HFFc6 (cell line): ENCODE measurements around the gene FER. TPM values are rescaled to one million over a fixed set of nuclear protein-coding genes. Genes with fewer than 3 reads are reported as not detected.

ENCODE experiments used
- DNase-seq: peaks from one replicate; pipeline ENCODE4 v3.0.0-alpha.2; 2018
- H3K27ac Mint-ChIP-seq: 2 replicates; pipeline ENCODE4 v1.8.0; 2020; ENCODE audit warnings: mild to moderate bottlenecking, mixed read lengths
- H3K27me3 Mint-ChIP-seq: 2 replicates; pipeline ENCODE4 v1.8.0; 2021; ENCODE audit warnings: mild to moderate bottlenecking, moderate library complexity, mixed read lengths; ENCODE audit not compliant: insufficient read depth
- H3K36me3 Mint-ChIP-seq: 2 replicates; pipeline ENCODE4 v1.8.0; 2021; ENCODE audit warnings: low read depth, mixed read lengths
- H3K4me1 Mint-ChIP-seq: 2 replicates; pipeline ENCODE4 v1.8.0; 2020; ENCODE audit warnings: low read depth, mixed read lengths
- H3K4me3 Mint-ChIP-seq: 2 replicates; pipeline ENCODE4 v1.8.0; 2020; ENCODE audit warnings: mild to moderate bottlenecking, moderate library complexity, mixed read lengths
- H3K9me3 Mint-ChIP-seq: 2 replicates; pipeline ENCODE4 v1.8.0; 2020; ENCODE audit warnings: mild to moderate bottlenecking, mixed read lengths
- total RNA-seq, 6 experiments: library from RNA; stranded (reverse); fragmentation: NEBNext Ultra II Directional; extraction: Animal tissue kit (Norgen Biotek cat#: 25700); gene quantifications; 2 replicates in 1 of 6; 3 replicates in 5 of 6; pipeline ENCODE4 v1.2.3, GENCODE V29; 2021
- TF ChIP-seq, protein P1 (sequence below): fragments of 200-600 bp; sonication (generic); IDR thresholded peaks from 2 replicates; pipeline ENCODE4 v1.5.0; 2021; ENCODE audit warnings: antibody characterized with exemption, mild to moderate bottlenecking

FER gene
- total RNA-seq, 6 experiments from 2014 or later: 20.2 to 24.6 (median 22.9) TPM

- H3K36me3 Mint-ChIP-seq: no peaks in the 10 kb centered on the region; the same call in 1 of the 2 replicates
- no peak overlapping the region for H3K27ac Mint-ChIP-seq
- no peak overlapping the region for H3K4me3 Mint-ChIP-seq
- no peaks in the 10 kb centered on the region for H3K27me3 Mint-ChIP-seq
- DNase-seq: no peak
- TF ChIP-seq, protein P1, sequence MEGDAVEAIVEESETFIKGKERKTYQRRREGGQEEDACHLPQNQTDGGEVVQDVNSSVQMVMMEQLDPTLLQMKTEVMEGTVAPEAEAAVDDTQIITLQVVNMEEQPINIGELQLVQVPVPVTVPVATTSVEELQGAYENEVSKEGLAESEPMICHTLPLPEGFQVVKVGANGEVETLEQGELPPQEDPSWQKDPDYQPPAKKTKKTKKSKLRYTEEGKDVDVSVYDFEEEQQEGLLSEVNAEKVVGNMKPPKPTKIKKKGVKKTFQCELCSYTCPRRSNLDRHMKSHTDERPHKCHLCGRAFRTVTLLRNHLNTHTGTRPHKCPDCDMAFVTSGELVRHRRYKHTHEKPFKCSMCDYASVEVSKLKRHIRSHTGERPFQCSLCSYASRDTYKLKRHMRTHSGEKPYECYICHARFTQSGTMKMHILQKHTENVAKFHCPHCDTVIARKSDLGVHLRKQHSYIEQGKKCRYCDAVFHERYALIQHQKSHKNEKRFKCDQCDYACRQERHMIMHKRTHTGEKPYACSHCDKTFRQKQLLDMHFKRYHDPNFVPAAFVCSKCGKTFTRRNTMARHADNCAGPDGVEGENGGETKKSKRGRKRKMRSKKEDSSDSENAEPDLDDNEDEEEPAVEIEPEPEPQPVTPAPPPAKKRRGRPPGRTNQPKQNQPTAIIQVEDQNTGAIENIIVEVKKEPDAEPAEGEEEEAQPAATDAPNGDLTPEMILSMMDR: no peak
- H3K9me3 Mint-ChIP-seq: no peaks in the 10 kb centered on the region
- peaks cover 6% of the 10 kb centered on the region; the same call in 1 of the 2 replicates for H3K4me1 Mint-ChIP-seq
Measured at GRCh38 chr5:109080896-109081295, 333.2 kb downstream of the FER start.

DNA sequence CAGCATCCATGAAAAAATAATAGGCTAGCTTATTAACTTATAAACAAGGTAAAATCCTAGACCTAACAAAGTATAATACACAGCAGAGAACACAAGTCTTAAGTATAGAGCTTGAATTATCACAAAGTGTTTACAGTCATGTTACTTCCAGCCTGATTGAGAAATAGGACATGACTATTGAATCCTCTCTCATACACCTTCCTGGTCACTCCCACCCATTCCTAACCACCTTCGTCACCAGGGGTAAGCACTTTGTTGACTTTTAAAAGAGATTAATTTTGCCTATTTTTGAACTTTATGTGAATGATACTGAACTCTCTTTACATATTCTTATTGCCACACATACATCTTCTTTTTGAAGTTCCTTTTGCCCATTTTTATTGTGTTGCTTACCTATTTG, 336.2 kb downstream of the FER start:
- Mint-ChIP-seq H3K36me3 (no peaks in the 10 kb centered on the region; the same call in 1 of the 2 replicates), H3K27me3 (no peaks in the 10 kb centered on the region; the same call in 1 of the 2 replicates), H3K4me3 (no peak overlapping the region), H3K4me1 (peaks cover 8% of the 10 kb centered on the region), H3K27ac (no peak overlapping the region), H3K9me3 (no peaks in the 10 kb centered on the region)
- TF ChIP-seq, protein P1: no peak
- no peak for DNase-seq

DNA sequence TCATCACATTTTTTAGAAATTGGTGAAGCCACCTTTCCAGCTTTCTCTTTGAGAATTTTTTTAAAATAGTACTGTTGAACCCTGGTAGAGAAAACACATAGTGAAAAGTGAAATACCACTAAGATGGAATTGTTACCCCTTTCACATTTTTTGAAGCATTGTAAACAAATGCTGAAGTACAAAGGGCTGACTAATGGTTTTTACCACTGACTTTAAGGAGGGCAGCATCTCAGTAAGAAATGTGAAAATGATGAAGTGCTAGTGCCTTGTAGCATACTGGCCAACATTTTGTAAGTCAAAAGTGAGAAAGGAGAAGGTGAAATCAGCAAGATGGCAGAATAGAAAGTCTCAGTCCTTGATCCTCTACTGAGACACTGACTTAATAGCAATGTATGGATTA, 341.5 kb downstream of the FER start:
- Mint-ChIP-seq H3K27me3 (no peaks in the 10 kb centered on the region; the same call in 1 of the 2 replicates), H3K4me3 (no peak overlapping the region), H3K4me1 (peaks cover 8% of the 10 kb centered on the region), H3K36me3 (0 out of 2 replicates have a peak, but pooled peaks cover 6% of the 10 kb centered on the region), H3K27ac (no peak overlapping the region), H3K9me3 (no peaks in the 10 kb centered on the region)
- TF ChIP-seq, protein P1: no peak
- DNase-seq: no peak

DNA sequence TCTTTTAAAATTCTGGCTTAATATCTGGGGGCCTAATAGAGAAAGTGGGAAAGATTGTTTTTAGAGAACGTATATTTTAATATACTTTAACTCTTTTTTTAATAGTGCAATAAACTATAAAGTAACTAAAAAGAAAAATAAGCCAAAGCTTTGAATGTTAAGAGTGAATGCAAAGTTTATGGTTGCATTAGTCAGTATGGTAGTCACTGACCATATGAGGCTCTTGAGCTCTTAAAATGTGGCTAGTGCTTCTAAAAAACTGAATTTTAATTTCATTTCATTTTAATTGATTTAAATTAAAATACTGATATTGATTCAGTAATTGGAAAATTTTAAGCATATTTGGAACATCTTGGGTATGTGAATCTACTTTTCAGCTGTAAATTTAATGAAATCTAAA, 351.4 kb downstream of the FER start:
- Mint-ChIP-seq H3K4me1 (peaks cover 36% of the 10 kb centered on the region), H3K27me3 (no peaks in the 10 kb centered on the region), H3K27ac (no peak overlapping the region), H3K36me3 (0 out of 2 replicates have a peak, but pooled peaks cover 8% of the 10 kb centered on the region), H3K9me3 (no peaks in the 10 kb centered on the region), H3K4me3 (no peak overlapping the region)
- TF ChIP-seq, protein P1: no peak
- DNase-seq: no peak

DNA sequence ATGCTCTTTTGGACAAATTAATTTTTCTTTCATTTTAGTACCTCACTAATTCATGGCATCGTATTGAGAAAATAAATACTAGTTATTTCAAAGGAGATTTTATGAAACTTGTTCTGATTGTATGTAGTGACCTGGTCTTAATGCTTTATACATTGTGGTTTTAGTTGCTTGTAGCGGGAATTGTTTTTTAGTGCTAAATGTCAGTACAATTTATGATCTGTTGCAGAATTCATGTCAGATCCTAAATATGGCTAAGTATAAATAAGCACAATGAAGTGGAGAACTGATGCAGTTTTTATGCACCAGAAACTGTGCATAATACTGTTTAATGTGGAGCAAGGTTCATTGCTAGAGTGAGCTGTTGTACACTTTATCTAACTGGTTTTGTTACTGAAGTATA, 353.3 kb downstream of the FER start:
- no peak for DNase-seq
- H3K4me3 Mint-ChIP-seq: no peak overlapping the region
- peaks cover 54% of the 10 kb centered on the region for H3K4me1 Mint-ChIP-seq
- TF ChIP-seq, protein P1: no peak
- no peak overlapping the region for H3K27ac Mint-ChIP-seq
- 0 out of 2 replicates have a peak, but pooled peaks cover 8% of the 10 kb centered on the region for H3K36me3 Mint-ChIP-seq
- H3K27me3 Mint-ChIP-seq: no peaks in the 10 kb centered on the region
- no peaks in the 10 kb centered on the region for H3K9me3 Mint-ChIP-seq
